GM20000 (cell line): ENCODE results near the gene ADAMTSL1.

Source experiments
- DNase-seq: peaks from one replicate; pipeline ENCODE4 v3.0.0; 2012; ENCODE audit warnings: low spot score
- CTCF ChIP-seq: IDR thresholded peaks from 2 replicates; pipeline ENCODE4 v1.5.1; 2012; ENCODE audit warnings: mild to moderate bottlenecking, control low read depth; ENCODE audit errors: extremely low read depth, missing control alignments

ADAMTSL1 gene

GRCh38 chr9:18675332-18675731, 201.4 kb downstream of the ADAMTSL1 start:
- TF ChIP-seq CTCF: no peak
- DNase-seq: no peak

- no peak for TF ChIP-seq CTCF
These were observed 202.0 kb downstream of the ADAMTSL1 start for GRCh38 chr9:18675973-18676372.

GRCh38 chr9:18676525-18676924, 202.6 kb downstream of the ADAMTSL1 start:
- no peak for DNase-seq
- no peak for TF ChIP-seq CTCF

More at GRCh38 chr9:18675973-18676372, 202.0 kb downstream of the ADAMTSL1 start:
- DNase-seq: no peak

- no peak for DNase-seq
- no peak for TF ChIP-seq CTCF
These were observed 205.1 kb downstream of the ADAMTSL1 start for GRCh38 chr9:18678821-18679590.

- no peak for DNase-seq
- TF ChIP-seq CTCF: no peak
These were observed 209.0 kb downstream of the ADAMTSL1 start for GRCh38 chr9:18682907-18683306.

DNA sequence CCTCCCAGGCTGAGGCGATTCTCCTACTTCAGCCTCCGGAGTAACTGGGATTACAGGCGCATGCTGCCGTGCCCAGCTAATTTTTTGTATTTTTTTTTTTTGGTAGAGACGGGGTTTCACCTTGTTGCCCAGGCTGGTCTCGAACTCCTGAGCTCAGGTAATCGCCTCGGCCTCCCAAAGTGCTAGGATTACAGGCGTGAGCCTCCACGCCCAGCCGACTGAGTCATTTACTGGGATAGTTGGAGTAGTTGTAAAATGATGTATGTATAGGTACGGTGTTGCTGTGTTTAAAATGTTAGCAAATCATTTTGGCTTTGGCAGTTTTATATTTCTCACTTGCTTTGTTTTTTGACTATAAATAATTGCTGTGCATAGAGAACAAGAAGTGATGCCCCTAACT, 209.4 kb downstream of the ADAMTSL1 start:
- no peak for TF ChIP-seq CTCF
- no peak for DNase-seq

GRCh38 chr9:18683851-18684250, 209.9 kb downstream of the ADAMTSL1 start:
- TF ChIP-seq CTCF: no peak
- no peak for DNase-seq
